Naive thymus-derived CD4-positive, alpha-beta T cell (primary cell): ENCODE measurements around the gene SLC10A6. TPM values are rescaled to one million over a fixed set of nuclear protein-coding genes. Genes with fewer than 3 reads are reported as not detected.

ENCODE experiments used
- polyA plus RNA-seq, 2 donors: library from polyadenylated mRNA; unstranded; fragments of 300-500 nt; fragmentation: Illumina TruSeq; gene quantifications; one replicate each; pipeline ENCODE4 v1.2.3, GENCODE V29; 2021
- total RNA-seq, 6 experiments: library from RNA in 5 of 6; stranded (reverse) in 5 of 6; gene quantifications; 1 replicate in 5 of 6; 2 replicates in 1 of 6; pipeline ENCODE4 v1.2.3 and lab custom pipeline; 2021 to 2026

Gene SLC10A6
- total and polyA plus RNA-seq, 7 experiments from 2014 or later, result 0.24 TPM; not detected in 6

Other genes with a start within 250 kb of the SLC10A6 start
- gene C4orf36, start 43.0 kb upstream of the SLC10A6 start, total RNA-seq, result not detected
- gene C4orf36, start 43.0 kb upstream of the SLC10A6 start, polyA plus RNA-seq, result not detected
- gene AFF1, start 85.6 kb upstream of the SLC10A6 start, total RNA-seq, result 10 to 100 TPM; 65.8 to 88.6 (median 78.7) TPM
- 10 to 100 TPM; 20.8 to 35.3 TPM for gene AFF1, start 85.6 kb upstream of the SLC10A6 start, polyA plus RNA-seq